UCSD-AML1 (cell line): ENCODE results near the gene RIMBP2.
"Not testable (repeated sequence)": the region's sequence is repeated elsewhere in the genome, so short reads cannot be mapped to it uniquely, and the experiment has no call there.

ENCODE experiments used
- DNase-seq: peaks from one replicate; lab custom pipeline; 2025; ENCODE audit not compliant: unreplicated experiment; lab: John Stamatoyannopoulos, UW

The RIMBP2 gene

DNA sequence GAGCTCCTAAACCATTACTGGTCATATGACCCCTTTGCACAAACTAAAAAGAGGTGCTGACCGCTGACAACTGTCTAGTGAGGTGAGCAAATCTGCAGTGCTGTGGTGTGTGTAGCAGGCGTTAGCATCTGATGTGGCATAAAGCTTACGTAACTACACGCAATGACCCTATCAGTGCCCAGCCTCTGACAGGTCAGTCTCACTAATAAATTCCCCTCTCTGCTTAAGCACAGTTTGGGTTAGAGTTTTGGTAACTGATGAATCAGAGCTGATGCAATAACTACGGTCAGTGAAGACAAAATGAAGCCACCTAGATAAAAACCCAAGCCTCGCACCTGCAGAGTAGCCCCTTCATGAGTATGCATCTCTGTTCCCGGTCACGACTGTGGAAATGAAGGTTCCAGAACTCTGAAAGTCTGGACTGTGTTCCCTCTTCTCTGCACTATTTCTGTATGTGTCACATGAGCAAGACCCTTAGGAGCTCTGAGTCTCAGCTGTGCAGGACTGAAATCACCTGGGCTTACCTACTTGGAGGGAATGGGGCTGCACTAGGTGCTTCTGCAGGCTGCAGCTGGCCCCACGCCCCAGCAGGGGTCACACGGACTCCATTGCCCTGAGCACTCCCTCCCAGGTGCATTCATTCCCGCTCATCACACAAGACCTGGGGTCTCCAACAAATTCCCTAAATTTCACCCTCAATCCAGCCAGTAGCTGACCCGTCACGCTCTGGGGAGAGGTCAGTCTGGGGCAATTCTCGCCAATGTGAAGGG, 54.4 kb downstream of the RIMBP2 start:
- no peak for DNase-seq

DNA sequence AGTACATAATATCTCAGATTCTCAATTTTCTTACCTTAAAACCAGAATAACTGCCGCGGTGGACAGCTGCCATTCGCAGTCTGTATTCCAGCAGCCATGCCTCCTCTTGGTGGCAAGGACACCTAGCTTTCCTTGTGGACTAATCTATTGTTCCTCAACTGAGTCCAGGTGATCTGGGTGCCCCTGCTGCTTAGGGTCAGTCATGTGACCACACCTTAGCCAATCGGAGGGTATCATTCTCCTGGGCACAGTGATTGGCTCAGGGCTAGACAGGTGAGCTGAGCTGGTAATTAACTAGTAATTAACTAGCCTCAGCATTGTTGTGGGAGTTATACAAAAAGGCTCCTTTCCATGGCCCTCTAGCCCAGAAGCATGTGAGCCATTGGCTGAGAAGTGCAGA, 55.0 kb downstream of the RIMBP2 start:
- DNase-seq: no peak

DNA sequence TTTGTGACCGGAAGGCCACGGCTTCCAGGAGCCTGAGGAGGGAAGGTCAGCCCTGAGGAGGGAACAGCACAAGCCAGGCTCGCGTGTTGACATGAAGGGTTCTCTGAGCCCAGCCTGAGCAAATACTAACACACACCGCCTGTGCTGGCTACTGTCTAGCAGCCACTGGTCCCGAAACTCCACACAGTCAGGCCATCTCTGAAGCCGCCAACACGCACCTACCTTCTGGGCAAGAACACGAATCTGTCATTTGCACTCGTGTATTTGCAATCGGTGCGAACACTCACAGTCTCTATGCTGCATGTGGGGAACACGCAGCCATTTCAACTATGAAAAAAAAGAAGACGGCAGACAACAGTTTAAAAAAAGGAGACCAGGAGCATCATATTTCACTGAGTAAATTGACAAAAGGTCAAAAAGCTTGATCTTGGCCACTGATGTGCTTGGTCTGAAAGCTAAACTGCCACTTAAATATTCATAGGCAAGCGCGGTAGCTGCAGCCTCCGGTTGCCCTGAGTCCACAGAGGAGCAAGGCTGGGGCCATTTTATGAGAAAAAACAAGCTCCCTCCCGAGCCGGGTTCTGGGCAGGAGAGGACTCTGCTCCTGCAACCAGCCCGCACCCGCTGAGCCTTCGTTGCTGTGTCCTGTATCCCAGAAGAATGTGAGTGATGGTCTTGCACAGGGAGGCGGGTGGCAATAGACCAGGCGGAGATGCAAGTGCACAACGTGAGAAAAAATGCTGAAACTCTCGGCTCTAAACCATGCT, 57.8 kb downstream of the RIMBP2 start:
- DNase-seq: no peak

DNA sequence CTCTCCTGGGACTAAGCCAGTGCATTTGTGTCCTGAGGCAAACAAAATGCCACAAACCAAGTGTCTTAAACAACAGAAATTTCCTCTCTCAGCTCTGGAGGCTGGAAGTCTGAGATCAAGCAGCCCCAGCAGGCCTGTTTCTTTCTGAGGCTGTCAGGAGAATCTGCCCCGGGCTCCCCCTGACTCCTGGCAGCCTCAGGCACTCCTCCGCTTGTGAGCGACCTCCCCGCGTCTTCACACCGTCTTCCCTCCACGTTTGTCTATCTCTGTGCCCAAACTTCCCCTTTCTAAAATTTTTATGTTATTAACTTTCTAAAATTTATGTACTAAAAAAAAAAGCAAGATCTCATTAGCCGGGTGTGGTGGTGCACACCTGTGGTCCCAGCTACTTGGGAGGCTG, 59.7 kb downstream of the RIMBP2 start:
- DNase-seq: no peak

DNA sequence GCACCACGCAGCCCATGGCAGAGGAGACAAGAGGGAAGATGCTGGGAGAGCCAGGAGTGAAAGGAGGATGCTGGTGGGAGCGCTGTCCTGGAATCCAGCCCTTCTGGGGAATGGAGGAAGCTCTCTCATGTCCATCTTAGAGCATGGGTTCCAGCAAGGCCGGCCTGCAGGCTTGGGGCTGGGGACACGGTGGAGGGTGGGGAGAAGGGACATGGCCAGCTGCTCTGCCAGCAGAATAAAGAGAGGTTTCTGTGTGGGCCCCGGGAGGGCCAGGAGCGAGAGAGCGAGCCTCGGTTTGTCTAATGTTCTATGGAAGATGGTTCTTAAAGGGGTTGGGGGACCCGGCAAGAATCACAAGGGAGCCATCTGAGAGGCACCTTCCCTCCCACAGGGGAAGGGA, 60.2 kb downstream of the RIMBP2 start:
- no peak for DNase-seq

DNA sequence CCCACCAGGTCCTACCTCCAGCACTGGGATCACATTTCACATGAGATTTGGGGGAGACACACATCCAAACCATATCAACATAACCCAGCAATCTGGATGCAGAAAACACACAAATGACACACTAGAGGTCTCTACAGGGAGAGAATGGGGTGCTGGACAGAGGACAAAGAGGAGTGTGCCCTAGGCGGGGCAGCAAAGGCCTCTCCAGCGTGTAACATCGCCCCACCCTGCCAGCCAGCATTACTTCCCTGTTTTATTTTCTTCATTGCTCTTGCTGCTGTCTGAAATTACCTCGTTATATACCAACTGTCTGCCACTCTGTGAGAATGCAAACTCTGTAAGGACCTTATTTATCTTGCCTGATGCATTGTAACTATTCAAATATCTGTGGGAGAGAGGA, 61.1 kb downstream of the RIMBP2 start:
- DNase-seq: no peak

DNA sequence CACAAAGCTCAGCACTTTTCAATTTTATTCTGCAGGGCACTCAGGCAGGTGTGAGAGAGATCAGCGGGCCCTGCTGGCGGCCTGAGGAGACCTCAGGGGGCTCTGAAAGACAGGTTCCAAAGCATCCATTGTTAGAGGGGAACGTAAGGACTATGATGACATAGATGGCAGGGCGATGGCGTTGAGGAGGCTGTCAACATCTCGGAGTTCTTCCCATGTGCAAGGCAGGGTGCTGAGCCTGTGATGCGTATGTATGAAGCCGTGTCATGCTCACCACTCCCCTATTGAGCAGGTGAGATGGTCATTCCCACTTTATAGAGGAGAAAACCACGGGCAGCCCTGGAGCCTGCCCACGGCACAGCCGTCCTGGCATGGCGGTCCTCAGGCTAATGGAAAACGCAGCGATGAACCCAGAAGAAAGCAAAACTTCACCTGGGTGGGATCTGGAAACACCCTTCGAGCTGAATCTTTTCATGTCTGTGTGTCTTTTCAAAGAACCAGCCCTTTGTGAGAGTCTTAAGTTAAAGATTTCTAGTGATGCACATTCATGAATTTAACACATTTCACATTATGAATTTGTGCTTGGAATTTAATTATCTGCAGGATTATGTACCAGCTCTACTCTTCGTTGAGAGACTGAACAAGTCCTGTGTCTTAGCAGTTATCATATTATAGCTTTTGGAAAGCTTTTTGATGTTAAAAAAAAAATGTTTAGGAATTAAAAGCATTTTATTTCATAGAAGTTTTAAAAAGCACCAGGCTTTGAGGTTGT, 64.7 kb downstream of the RIMBP2 start:
- no peak for DNase-seq

DNA sequence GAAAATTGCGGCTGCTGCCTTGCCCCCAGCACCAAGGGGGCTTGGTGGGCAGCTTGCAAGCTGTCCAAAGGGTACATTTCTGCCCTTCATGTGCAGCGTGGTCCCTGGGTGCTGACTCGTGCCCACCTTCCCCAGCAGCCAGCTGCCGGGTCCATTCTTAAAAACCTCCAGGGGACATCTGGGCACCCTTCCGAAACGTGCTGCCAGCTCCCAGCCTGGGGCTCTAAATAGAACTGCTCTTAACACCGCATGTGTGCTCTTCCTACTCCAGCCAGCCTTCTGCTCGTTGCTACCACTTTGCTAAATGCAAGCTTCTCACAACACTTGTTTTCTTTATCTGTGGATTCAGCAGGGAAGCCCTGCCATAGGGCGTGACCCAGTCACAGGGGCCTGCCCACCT, 66.0 kb downstream of the RIMBP2 start:
- no peak for DNase-seq

DNA sequence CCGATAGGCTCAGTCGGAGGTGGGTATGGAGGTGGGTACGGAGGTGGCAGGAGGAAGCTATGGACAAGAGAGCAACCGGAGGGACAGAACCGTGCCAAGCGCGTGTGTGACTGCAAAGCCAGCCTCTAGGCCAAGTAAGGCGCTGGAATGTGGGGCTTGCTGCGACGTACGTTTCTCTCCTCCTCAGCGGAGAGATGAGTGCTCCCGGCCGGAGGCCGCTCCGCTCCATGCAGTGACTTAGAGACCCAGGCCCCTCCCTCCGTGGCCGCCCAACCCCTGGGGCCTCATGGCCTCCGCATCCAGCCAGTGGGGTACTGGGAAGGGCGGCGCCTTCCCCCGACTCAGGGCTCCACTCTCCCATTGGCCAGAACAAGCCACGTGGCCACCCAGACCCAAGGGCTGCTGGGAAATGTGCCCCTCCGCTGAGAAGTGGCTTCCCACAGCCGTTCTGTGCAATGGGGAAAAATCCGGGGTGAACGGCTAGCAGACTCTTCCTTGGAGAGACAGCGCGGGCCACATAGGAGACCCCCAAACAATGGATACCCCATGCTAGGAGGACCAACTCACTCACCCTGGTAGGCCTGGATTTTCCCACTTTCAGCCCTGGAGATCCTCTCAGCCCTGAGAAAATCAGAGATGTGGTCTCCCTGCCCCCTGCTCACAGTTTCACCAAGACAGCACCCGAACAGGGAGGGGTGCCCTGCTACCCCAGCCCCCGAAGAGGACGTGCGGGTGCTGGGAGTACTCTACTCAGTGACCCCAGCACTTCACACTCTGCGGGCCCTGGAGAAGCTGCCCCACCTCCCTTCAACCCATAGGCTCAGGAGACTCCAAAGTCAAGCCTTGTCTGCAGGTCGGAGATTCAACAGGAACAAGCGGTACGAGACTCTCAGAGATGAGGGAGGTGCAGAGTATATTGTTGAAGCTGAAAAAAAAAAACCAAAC, 66.7 kb downstream of the RIMBP2 start:
- DNase-seq: no peak

DNA sequence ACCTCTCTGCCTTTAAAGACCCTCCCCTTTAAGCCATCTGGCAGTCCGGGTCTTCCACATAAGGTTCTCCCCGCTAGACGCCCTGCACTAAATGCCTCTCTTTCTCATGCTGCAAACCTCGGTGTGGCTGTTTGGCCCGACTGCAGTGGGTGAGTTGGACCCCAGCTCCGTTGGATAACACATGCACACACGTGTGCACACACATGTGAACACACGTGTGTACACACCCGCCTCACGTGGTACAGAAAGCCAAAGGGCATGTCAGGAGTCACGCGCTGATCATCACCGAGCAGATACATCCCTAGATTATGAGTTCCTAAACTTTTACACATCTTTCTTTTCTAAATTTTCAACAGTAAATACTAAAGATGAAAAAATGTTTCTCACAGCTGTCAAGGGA, 68.3 kb downstream of the RIMBP2 start:
- no peak for DNase-seq

DNA sequence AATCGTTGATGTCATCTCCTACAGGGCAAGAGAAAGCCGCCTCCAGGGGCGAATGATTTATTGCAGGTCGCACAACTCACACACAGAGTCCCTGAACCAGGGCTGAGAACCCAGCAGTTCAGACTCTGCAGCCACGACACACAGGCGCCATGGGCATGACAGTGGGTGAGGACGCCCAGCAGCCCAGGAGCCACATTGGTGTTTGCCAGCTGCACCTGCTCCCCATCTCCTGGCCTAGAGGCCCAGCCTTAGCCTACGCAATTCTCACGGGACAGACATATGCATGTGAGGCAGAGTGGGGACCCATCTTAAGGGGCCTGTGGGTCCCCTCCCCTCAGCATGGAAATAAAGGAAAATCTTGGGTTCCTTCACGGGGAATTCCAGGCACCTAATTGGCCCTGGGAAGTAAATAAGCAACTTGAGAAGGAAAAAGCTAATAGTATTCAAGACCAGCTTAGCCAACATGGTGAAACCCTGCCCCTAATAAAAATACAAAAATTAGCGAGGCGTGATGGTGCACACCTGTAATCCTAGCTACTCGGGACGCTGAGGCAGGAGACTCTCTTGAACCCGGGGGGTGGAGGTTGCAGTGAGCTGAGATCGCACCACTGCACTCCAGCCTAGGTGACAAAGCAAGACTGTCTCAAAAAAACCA, 69.3 kb downstream of the RIMBP2 start:
- DNase-seq: no peak

DNA sequence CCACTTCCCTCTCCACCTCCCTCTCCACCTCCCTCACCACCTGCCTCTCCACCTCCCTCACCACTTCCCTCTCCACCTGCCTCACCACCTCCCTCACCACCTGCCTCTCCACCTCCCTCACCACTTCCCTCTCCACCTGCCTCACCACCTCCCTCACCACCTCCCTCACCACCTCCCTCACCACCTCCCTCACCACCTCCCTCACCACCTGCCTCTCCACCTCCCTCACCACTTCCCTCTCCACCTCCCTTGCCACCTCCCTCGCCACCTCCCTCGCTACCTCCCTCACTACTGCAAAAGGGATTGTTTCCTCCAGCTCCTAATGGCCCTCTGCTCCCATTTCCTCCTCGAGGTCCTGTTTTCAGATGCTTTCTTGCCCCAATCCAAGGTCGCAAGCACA, 69.9 kb downstream of the RIMBP2 start:
- DNase-seq: not testable (repeated sequence)

DNA sequence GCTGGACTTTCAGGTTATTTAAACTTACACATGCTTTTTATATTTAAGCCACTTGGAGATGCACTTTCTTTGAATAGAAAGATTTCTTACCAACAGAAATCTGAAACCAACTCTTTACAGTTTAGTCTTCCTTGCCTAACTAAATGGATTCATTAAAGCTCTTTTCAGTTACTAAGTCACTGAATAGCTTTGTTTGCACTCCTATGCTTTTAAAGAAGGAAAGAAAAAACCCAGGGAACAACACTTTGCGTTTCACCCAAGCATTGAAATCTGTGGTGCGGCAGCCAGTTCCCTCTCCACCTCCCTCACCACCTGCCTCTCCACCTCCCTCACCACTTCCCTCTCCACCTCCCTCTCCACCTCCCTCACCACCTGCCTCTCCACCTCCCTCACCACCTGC, 70.3 kb downstream of the RIMBP2 start:
- DNase-seq: no peak

DNA sequence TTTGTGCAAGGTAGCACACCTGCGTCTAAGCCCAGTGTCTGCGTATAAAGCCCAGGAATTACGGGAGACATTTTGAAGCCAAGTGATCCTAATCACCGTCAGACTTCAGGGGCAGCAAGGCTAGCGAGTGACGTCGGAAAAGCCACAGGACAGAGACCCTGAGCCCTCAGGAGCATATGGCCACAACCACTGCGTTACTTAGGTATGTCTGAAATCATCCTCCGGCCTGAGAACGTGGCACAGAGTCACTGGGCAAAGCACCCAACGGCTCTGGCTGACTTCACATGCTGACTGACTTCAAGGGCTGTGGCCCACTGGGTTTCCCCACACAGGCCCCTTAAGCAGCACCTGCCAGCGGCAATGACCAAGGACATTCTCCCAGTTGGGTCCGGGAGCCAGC, 71.5 kb downstream of the RIMBP2 start:
- no peak for DNase-seq

DNA sequence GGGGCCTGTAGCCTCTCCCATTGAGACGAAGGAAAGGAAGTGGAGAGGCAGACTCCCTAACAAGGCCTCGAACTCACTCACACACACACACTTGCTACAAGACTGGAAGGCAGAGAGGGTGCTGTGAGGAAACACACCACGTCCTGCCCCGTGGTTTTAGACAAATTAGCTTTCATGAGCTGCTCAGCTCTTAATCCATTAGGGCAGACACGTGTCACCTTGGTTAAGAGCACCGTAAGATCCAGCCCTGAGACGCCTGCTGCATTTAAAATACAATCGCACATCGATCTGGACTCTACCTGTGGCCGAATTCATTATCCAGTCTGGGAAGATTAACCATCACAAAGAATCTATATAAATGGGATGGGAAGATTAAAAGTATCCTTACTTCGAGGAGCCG, 72.0 kb downstream of the RIMBP2 start:
- DNase-seq: no peak

DNA sequence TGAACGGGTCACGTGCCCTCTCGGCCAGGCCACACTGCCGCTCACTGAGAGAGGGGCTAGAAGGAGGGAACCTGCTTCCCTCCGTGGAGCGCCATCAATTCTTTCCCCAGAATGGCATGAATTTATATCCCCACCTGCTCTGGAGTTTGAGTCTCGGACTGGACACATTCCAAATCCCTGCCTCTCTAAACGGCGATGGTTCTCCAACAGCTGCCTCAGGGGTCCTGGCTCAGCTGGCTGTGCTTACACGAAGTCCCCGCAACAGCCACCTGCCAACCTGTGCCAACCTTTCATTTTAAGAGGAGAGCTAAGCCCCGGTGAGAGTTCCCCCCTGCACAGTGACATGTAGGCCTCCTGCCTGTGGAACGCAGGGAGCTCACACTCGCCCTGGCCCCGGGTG, 73.2 kb downstream of the RIMBP2 start:
- DNase-seq: no peak

DNA sequence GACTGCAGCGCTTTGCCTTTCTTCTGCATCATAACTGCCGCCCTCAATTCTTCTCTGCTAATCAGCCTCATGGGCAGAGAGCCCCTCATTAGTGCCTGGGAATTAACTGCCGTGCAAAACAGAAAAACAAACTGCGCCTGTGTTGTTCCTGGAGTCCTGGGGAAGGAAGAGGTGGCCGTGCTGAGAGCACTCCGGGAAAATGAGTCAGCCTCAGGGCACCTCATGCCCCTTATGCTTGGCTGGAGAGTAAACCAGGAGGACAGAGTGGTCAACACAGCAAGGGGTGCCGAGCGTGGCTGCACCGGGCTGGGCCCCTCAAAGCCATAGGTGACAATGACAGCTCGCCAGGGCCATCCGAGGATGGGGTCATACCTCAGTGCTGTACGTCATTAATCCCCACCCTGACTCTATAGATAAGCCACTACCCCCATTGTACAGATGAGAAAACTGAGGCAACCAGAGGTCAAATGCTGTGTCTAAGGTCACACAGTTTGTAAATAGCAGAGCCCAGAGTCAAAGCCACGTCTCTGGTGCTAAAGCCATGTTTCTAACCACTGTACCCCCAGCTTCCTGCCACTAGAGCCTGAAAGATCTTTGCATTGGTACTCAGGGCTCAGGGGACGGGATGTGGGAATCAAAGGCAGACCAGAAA, 74.4 kb downstream of the RIMBP2 start:
- no peak for DNase-seq

DNA sequence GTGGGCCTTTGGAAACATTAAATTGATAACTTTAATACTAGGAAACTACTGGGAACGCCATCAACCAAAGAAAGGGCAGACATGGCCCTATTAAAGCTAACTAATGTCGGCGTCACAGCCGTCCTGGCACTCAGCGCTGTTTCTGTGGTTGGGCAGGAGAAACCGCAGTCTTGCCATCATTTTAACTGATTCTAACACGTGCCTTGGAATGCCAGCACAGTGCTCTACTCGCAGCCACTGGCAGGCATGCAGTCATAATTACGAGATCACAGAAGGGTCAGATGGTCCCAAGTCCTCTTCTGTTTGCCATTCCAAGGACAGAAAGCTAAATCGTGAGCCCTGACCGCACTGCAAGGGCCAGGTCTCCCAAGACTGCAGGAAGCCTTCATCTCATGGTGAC, 75.2 kb downstream of the RIMBP2 start:
- DNase-seq: no peak

DNA sequence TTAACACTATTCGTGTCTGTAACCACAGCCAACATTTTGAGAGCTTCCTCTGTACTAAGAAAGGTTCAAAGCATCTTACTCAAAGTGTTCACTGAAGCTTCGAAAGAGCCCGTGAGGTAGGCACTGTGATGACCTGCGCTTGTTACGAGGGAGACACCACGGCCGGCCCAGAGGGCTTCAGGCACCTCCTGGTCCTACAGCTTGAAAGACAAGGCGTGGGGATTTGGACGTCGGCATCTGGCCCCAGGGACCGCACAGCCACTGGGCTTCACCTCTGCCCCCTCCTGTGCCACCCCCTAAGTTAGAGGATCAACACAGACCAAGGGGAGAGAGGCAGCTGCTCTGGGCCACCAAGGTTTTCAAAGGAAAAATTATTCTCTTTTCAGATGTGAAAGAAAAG, 75.6 kb downstream of the RIMBP2 start:
- no peak for DNase-seq
